RWPE2 (cell line): ENCODE data around the gene MMP1.

Source experiments
- ATAC-seq: fragments of 200-7000 bp; cut with Tn5 transposase; 3 replicates; pipeline ENCODE4 v1.9.1; 2021; ENCODE audit warnings: low read depth
- DNase-seq: peaks from one replicate; pipeline ENCODE4 v3.0.0-alpha.2; 2020; ENCODE audit warnings: low spot score
- H3K27ac ChIP-seq: fragments of 450-650 bp; 2 replicates; pipeline ENCODE4 v1.5.1; 2017; ENCODE audit warnings: mild to moderate bottlenecking; ENCODE audit not compliant: poor library complexity, severe bottlenecking
- H3K27me3 ChIP-seq: fragments of 250-450 bp; sonication (Bioruptor Pico); 2 replicates; pipeline ENCODE4 v1.5.1; 2021; ENCODE audit warnings: mild to moderate bottlenecking, moderate library complexity; ENCODE audit not compliant: insufficient read depth, poor library complexity, severe bottlenecking
- H3K36me3 ChIP-seq: fragments of 250-450 bp; sonication (Bioruptor Pico); 2 replicates; pipeline ENCODE4 v1.5.1; 2020; ENCODE audit warnings: low read depth, mild to moderate bottlenecking, moderate library complexity
- H3K4me1 ChIP-seq: fragments of 250-450 bp; sonication (Bioruptor Pico); 2 replicates; pipeline ENCODE4 v1.5.1; 2021; ENCODE audit warnings: mild to moderate bottlenecking, moderate library complexity; ENCODE audit not compliant: insufficient read depth, poor library complexity, severe bottlenecking
- H3K4me3 ChIP-seq: fragments of 250-450 bp; sonication (Bioruptor Pico); 2 replicates; pipeline ENCODE4 v1.5.1; 2021; ENCODE audit warnings: mild to moderate bottlenecking, moderate library complexity; ENCODE audit not compliant: severe bottlenecking
- H3K9me3 ChIP-seq: fragments of 250-450 bp; sonication (Bioruptor Pico); 2 replicates; pipeline ENCODE4 v1.5.1; 2021; ENCODE audit warnings: mild to moderate bottlenecking, moderate library complexity; ENCODE audit not compliant: severe bottlenecking
- TF ChIP-seq, protein P1 (sequence below): fragments of 450-650 bp; IDR thresholded peaks from one replicate; pipeline ENCODE4 v1.5.1; 2017; ENCODE audit warnings: mild to moderate bottlenecking, moderate library complexity; ENCODE audit not compliant: poor library complexity, severe bottlenecking

MMP1 gene

DNA sequence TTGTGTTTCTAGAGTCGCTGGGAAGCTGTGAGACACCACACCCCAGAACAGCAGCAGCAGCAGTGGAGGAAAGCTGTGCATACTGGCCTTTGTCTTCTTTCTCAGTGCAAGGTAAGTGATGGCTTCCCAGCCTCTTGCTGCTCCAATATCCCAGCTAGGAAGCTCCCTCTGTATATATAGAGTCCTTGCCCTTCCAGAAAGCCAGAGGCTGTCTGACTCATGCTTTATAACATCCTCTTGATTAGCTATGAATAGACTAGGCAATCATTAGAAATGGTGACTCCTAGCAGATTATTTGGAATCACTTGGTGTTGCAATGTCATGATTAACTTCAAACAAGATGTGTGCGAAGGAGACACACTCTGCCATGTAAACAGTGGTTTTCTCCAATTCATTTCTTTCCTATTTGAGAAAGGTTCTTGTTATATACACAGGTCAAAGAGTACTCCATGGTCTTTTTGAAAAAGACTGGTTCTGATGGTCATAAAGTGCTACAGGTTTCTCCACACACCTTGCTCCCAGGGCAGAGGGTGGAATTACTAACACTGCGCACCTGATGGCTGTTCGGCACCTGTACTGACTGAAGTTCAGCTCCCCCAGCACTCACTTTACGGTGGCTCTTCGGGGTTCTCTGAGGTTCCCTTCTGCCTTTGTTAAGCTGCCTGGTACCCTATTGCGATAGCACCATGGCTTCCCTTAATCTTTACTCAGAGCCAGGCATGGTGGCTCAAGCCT, at the start of gene MMP1:
Gene MMP1, minus strand, starts transcription at position 149 of the 735 bp plus-strand sequence. Its CDS starts 68 bp downstream, at position 81.
- Histone ChIP-seq H3K27me3 (no peaks in the 10 kb centered on the region), H3K27ac (no peak within 1 kb of the TSS), H3K36me3 (no peaks in the 10 kb centered on the region), H3K4me1 (peaks cover 8% of the 10 kb centered on the region), H3K9me3 (no peaks in the 10 kb centered on the region), H3K4me3 (no peak within 1 kb of the TSS)
- no peak for DNase-seq
- ATAC-seq: peak; percentile 98
- TF ChIP-seq, protein P1, sequence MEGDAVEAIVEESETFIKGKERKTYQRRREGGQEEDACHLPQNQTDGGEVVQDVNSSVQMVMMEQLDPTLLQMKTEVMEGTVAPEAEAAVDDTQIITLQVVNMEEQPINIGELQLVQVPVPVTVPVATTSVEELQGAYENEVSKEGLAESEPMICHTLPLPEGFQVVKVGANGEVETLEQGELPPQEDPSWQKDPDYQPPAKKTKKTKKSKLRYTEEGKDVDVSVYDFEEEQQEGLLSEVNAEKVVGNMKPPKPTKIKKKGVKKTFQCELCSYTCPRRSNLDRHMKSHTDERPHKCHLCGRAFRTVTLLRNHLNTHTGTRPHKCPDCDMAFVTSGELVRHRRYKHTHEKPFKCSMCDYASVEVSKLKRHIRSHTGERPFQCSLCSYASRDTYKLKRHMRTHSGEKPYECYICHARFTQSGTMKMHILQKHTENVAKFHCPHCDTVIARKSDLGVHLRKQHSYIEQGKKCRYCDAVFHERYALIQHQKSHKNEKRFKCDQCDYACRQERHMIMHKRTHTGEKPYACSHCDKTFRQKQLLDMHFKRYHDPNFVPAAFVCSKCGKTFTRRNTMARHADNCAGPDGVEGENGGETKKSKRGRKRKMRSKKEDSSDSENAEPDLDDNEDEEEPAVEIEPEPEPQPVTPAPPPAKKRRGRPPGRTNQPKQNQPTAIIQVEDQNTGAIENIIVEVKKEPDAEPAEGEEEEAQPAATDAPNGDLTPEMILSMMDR: no peak

GRCh38 chr11:102846292-102846691, 48.3 kb upstream of the MMP1 start:
- TF ChIP-seq, protein P1: no peak
- Histone ChIP-seq H3K27me3 (no peaks in the 10 kb centered on the region), H3K4me1 (peaks cover 47% of the 10 kb centered on the region), H3K36me3 (no peaks in the 10 kb centered on the region), H3K4me3 (no peak overlapping the region), H3K9me3 (no peaks in the 10 kb centered on the region), H3K27ac (peak overlapping the region; percentile 42)
- DNase-seq (no peak), ATAC-seq (peak; percentile 33)

GRCh38 chr11:102843489-102843888, 45.5 kb upstream of the MMP1 start, which contains the start of gene MMP3:
Gene MMP3 (minus strand): TSS chr11:102843609. CDS start chr11:102843546, 63 bp downstream.
- DNase-seq (no peak), ATAC-seq (peak; percentile 78)
- TF ChIP-seq, protein P1: no peak
- Histone ChIP-seq H3K27me3 (no peaks in the 10 kb centered on the region), H3K4me3 (no peak within 1 kb of the TSS), H3K9me3 (no peaks in the 10 kb centered on the region), H3K36me3 (no peaks in the 10 kb centered on the region), H3K4me1 (peaks cover 21% of the 10 kb centered on the region), H3K27ac (peak within 1 kb of the TSS; percentile 54)

DNA sequence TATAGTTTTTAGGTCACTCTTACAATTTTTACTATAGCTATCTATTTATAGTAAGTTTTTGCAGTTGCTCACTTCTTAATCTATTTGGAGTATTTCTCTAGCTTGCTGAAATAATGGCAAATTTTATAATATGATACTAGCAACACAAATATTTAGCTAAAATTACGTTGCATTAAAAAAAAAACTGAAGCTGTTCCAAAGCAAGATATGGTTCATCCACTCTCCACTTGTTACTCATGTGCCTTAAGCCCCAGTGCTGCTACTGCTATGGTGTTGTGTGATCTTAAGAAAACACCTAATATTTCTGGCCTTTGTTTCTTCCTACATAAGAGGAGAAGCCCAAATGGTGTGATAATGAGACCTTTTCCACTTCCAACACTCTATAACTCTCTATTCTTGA, 45.0 kb upstream of the MMP1 start:
- DNase-seq (no peak), ATAC-seq (no peak)
- H3K36me3 ChIP-seq: no peaks in the 10 kb centered on the region
- H3K27me3 ChIP-seq: no peaks in the 10 kb centered on the region
- H3K4me1 ChIP-seq: peaks cover 21% of the 10 kb centered on the region
- peak overlapping the region; percentile 54 for H3K27ac ChIP-seq
- no peak overlapping the region for H3K4me3 ChIP-seq
- H3K9me3 ChIP-seq: no peaks in the 10 kb centered on the region
- TF ChIP-seq, protein P1: no peak

GRCh38 chr11:102840018-102840417, 42.1 kb upstream of the MMP1 start:
- DNase-seq (no peak), ATAC-seq (no peak)
- H3K4me3 ChIP-seq: no peak overlapping the region
- H3K27me3 ChIP-seq: no peaks in the 10 kb centered on the region
- H3K36me3 ChIP-seq: no peaks in the 10 kb centered on the region
- peaks cover 26% of the 10 kb centered on the region for H3K4me1 ChIP-seq
- TF ChIP-seq, protein P1: no peak
- no peak overlapping the region for H3K27ac ChIP-seq
- H3K9me3 ChIP-seq: no peaks in the 10 kb centered on the region
